CD4-positive, alpha-beta T cell (primary cell): ENCODE measurements around the gene MSANTD2. TPM values are rescaled to one million over a fixed set of nuclear protein-coding genes. Genes with fewer than 3 reads are reported as not detected.

ENCODE experiments used
- ATAC-seq: fragments of 200-7000 bp; cut with Tn5 transposase; one replicate; pipeline ENCODE4 v1.10.0; 2022; ENCODE audit warnings: mild to moderate bottlenecking; ENCODE audit not compliant: poor library complexity
- CTCF ChIA-PET: fragments of 350-600 bp; sonication (Branson Sonifier 250); formaldehyde crosslinking; loops from one replicate; lab custom pipeline; 2021; ENCODE audit warnings: antibody characterized with exemption, inconsistent platforms; lab: Charles Lee
- POLR2A ChIA-PET: fragments of 350-600 bp; sonication (Branson Sonifier 250); formaldehyde crosslinking; loops from one replicate; lab custom pipeline; 2021; ENCODE audit warnings: antibody characterized with exemption, inconsistent platforms; lab: Charles Lee
- DNase-seq, 14 experiments: peaks; one replicate each; pipeline ENCODE4 v3.0.0-alpha.2; 2013 to 2020; ENCODE audit warnings: mixed read lengths in 2 of 14
- H3K27ac ChIP-seq, 2 donors: one replicate each; pipeline versions ENCODE4 v1.5.1 to v1.7.0; 2013; ENCODE audit warnings: low read length in 2 of 2, low read depth in 1 of 2, mild to moderate bottlenecking in 1 of 2
- H3K27me3 ChIP-seq, 2 experiments: 1 replicate in 1 of 2; 2 replicates in 1 of 2; pipeline versions ENCODE4 v1.6.1 to v1.7.0; 2013; ENCODE audit warnings: low read length in 2 of 2, control low read depth in 1 of 2, mild to moderate bottlenecking in 1 of 2, moderate library complexity in 1 of 2; ENCODE audit not compliant: insufficient read depth in 2 of 2, control insufficient read depth in 1 of 2
- H3K36me3 ChIP-seq: one replicate; pipeline ENCODE4 v1.6.1; 2013; ENCODE audit warnings: low read length, control low read depth; ENCODE audit not compliant: insufficient read depth
- H3K4me1 ChIP-seq: one replicate; pipeline ENCODE4 v1.6.1; 2013; ENCODE audit warnings: low read length, control low read depth; ENCODE audit not compliant: insufficient read depth
- H3K4me3 ChIP-seq: one replicate; pipeline ENCODE4 v1.5.1; 2013; ENCODE audit warnings: mild to moderate bottlenecking, low read length, moderate library complexity
- H3K9me3 ChIP-seq, 2 experiments: 1 replicate in 1 of 2; 2 replicates in 1 of 2; pipeline versions ENCODE4 v1.6.1 to v1.7.0; 2013; ENCODE audit warnings: low read length in 2 of 2, mild to moderate bottlenecking in 2 of 2, control low read depth in 1 of 2, moderate library complexity in 1 of 2; ENCODE audit not compliant: control insufficient read depth in 1 of 2, insufficient read depth in 1 of 2
- H3K27ac Mint-ChIP-seq: one replicate; pipeline ENCODE4 v1.8.0; 2020; ENCODE audit warnings: mixed read lengths
- H3K27me3 Mint-ChIP-seq: one replicate; pipeline ENCODE4 v1.8.0; 2021; ENCODE audit warnings: mixed read lengths
- H3K36me3 Mint-ChIP-seq: one replicate; pipeline ENCODE4 v1.8.0; 2021; ENCODE audit warnings: low read depth, mixed read lengths
- H3K4me1 Mint-ChIP-seq: one replicate; pipeline ENCODE4 v1.8.0; 2021; ENCODE audit warnings: low read depth, mixed read lengths
- H3K4me3 Mint-ChIP-seq: one replicate; pipeline ENCODE4 v1.8.0; 2020; ENCODE audit warnings: mild to moderate bottlenecking, mixed read lengths
- H3K9me3 Mint-ChIP-seq: one replicate; pipeline ENCODE4 v1.8.0; 2020; ENCODE audit warnings: mixed read lengths
- CTCF ChIP-seq: fragments of 200-600 bp; IDR thresholded peaks from one replicate; pipeline ENCODE4 v1.8.0; 2022; ENCODE audit warnings: antibody characterized with exemption, mild to moderate bottlenecking
- intact Hi-C, 2 experiments: fragments of 100-400 bp; cut with DNase I in 1 of 2; cut with micrococcal nuclease in 1 of 2; formaldehyde crosslinking; loops; one replicate each; pipeline versions ENCODE4 v1.15.1 to v1.9.0; 2023 to 2025; cut with DNase I, micrococcal nuclease
- total RNA-seq, 174 experiments: library from RNA in 2 of 174; stranded (reverse) in 2 of 174; gene quantifications; one replicate each; pipeline ENCODE4 v1.2.3 and lab custom pipeline; 2021 to 2026

Gene MSANTD2
- total RNA-seq, 2 experiments from 2014 or later = 4.2 to 5.1 TPM

DNA sequence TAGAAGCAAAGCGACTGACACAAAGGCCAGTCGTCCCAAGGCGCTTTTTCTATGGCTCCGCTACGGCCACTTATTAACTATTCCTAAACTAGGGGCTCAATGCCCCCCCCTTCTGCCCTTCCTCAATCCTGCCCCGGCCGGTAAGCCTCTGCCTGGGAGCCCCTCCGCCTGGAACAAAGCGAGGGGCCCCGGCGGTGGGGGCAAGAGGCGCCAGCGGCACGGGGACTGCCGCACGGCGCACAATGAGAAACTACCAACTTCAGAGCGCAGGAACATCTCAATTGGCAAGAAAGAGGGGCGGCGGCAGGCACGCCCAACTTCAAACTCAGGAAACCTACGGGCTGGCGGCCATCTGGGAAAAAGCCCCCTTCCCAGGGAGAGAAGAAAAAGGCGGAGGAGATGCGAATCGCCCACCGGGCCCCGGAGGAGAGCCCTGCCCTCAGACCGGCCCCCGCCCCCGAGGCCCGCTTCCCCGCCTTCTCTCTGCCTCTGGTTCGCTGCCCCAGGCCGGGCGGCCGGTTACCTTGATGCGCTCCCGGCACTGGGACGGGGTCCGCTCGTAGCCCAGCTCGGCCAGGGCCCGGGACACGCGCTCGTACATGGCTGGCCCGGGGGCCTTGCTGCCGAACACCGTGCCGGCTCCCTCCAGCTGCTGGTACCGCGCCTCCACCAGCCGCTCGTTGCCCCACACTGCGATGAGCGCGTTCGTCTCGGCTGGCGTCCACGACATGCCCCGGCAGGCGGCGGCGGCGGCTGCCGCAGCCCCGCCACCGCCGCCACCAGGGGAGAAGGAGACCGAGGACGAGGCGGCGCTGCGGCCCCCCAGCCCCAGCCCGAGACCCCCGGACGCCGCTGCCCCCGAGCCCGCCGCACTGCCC, 619 bp downstream of the MSANTD2 start:
- H3K4me3 ChIP-seq = peak overlapping the region; percentile 85
- H3K36me3 ChIP-seq = no peaks in the 10 kb centered on the region
- POLR2A ChIA-PET = interaction anchor here (0.8 to 4.1 kb wide), 17 partner anchors 14 to 313 kb away, joined by 3 to 32 read pairs (median 4); partner anchors contain the start of genes CCDC15, SIAE, SPA17 and TBRG1
- H3K27me3 ChIP-seq = no peaks in the 10 kb centered on the region
- H3K36me3 Mint-ChIP-seq = peaks cover 11% of the 10 kb centered on the region
- intact Hi-C loops = loop anchor here (2.0 to 10.0 kb wide), 5 partner anchors 35 to 135 kb away; no protein-coding TSS in a partner anchor
- H3K4me1 Mint-ChIP-seq = peaks cover 25% of the 10 kb centered on the region
- ATAC-seq (peak; percentile 60), DNase-seq (peak; percentile 13 to 75 (median 32))
- peak overlapping the region; percentile 94 to 96 for H3K27ac ChIP-seq
- CTCF ChIA-PET = interaction anchor here (1.3 to 4.6 kb wide), 6 partner anchors 11 to 130 kb away, joined by 3 to 27 read pairs (median 8); no protein-coding TSS in a partner anchor
- peaks cover 20% of the 10 kb centered on the region for H3K4me1 ChIP-seq
- H3K9me3 Mint-ChIP-seq = no peaks in the 10 kb centered on the region
- peak overlapping the region; percentile 95 for H3K27ac Mint-ChIP-seq
- H3K4me3 Mint-ChIP-seq = peak overlapping the region; percentile 98
- no peak for TF ChIP-seq CTCF
- no peaks in the 10 kb centered on the region for H3K9me3 ChIP-seq
- H3K27me3 Mint-ChIP-seq = no peaks in the 10 kb centered on the region

- CTCF ChIA-PET = interaction anchor here (1.3 to 4.6 kb wide), 5 partner anchors 15 to 130 kb away, joined by 3 to 27 read pairs (median 10); no protein-coding TSS in a partner anchor
- H3K4me1 Mint-ChIP-seq = peaks cover 30% of the 10 kb centered on the region
- no peak for TF ChIP-seq CTCF
- no peaks in the 10 kb centered on the region for H3K36me3 ChIP-seq
- peaks cover 11% of the 10 kb centered on the region for H3K36me3 Mint-ChIP-seq
- H3K27me3 ChIP-seq = no peaks in the 10 kb centered on the region
- no peak for ATAC-seq
- no peaks in the 10 kb centered on the region for H3K9me3 Mint-ChIP-seq
- H3K27ac Mint-ChIP-seq = peak overlapping the region; percentile 95
- H3K27ac ChIP-seq = peak overlapping the region; percentile 39 to 61
- POLR2A ChIA-PET = interaction anchor here (0.9 to 4.1 kb wide), 5 partner anchors 30 to 177 kb away, joined by 3 to 32 read pairs (median 6); partner anchors contain the start of genes SIAE, SPA17 and TBRG1
- H3K27me3 Mint-ChIP-seq = no peaks in the 10 kb centered on the region
- no peaks in the 10 kb centered on the region for H3K9me3 ChIP-seq
- peak in 2 of 14 experiments; percentile 8 to 20 for DNase-seq
- intact Hi-C loops = loop anchor here in 1 of 2 experiments (10.0 kb wide), 1 partner anchor 134 kb away; no protein-coding TSS in a partner anchor
- peaks cover 20% of the 10 kb centered on the region for H3K4me1 ChIP-seq
- H3K4me3 ChIP-seq = peak overlapping the region; percentile 85
- H3K4me3 Mint-ChIP-seq = peak overlapping the region; percentile 98
Measured at GRCh38 chr11:124798991-124799347, 1.2 kb downstream of the MSANTD2 start.

DNA sequence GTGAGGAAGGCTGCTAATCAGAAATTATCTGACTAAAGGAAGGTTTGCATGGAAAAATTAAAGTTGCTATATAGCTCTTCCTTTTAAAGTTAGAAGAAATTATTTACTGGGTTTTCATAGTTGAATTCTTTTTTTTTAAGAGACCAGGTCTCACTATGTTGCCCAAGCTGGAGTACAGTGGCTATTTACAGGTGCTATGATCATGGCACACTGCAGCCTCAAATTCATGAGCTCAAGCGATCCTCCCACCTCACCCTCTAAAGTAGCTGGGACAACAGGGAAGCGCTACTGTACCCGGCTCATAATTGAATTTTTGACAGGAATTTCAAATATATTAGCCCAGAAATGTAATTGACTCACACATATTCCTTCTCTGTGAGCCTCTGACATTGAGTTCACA, 3.9 kb downstream of the MSANTD2 start:
- H3K9me3 Mint-ChIP-seq = no peaks in the 10 kb centered on the region
- H3K4me3 Mint-ChIP-seq = no peak overlapping the region
- H3K4me1 Mint-ChIP-seq = peaks cover 44% of the 10 kb centered on the region
- Histone ChIP-seq H3K9me3 (no peaks in the 10 kb centered on the region), H3K4me3 (no peak overlapping the region), H3K27ac (no peak overlapping the region), H3K27me3 (no peaks in the 10 kb centered on the region), H3K4me1 (peaks cover 20% of the 10 kb centered on the region), H3K36me3 (no peaks in the 10 kb centered on the region)
- intact Hi-C loops = loop anchor here in 1 of 2 experiments (2.0 to 10.0 kb wide), 2 partner anchors 132 to 170 kb away; no protein-coding TSS in a partner anchor
- CTCF ChIA-PET = interaction anchor here (3.1 kb wide), 1 partner anchor 33 kb away, joined by 31 read pairs; the partner anchor contains the start of gene ESAM
- DNase-seq (no peak), ATAC-seq (no peak)
- POLR2A ChIA-PET = no interaction called here
- peaks cover 11% of the 10 kb centered on the region for H3K36me3 Mint-ChIP-seq
- no peak for TF ChIP-seq CTCF
- H3K27ac Mint-ChIP-seq = no peak overlapping the region
- no peaks in the 10 kb centered on the region for H3K27me3 Mint-ChIP-seq
